HepG2 (cell line): ENCODE measurements around the gene LIME1. TPM values are rescaled to one million over a fixed set of nuclear protein-coding genes. Genes with fewer than 3 reads are reported as not detected.

Experiments
- ATAC-seq: fragments of 200-7000 bp; cut with Tn5 transposase; 3 replicates; pipeline ENCODE4 v1.9.1; 2020; ENCODE audit warnings: mild to moderate bottlenecking, moderate library complexity
- BruUV-seq: library from RNA; stranded (reverse); fragments of 400-500 nt; replicated peaks from 2 replicates; lab custom pipeline; 2021; lab: Mats Ljungman, UMichigan
- CTCF ChIA-PET: fragments of 300-600 bp; formaldehyde crosslinking; extraction: SDS; loops from one replicate; lab custom pipeline; 2021; ENCODE audit warnings: low total read pairs, inconsistent platforms, low intra/inter-chr PET ratio; lab: Yijun Ruan, JAX
- POLR2A ChIA-PET: fragments of 350-600 bp; sonication (Branson Sonifier 250); formaldehyde crosslinking; loops from one replicate; lab custom pipeline; 2020; ENCODE audit warnings: antibody characterized with exemption, inconsistent platforms; lab: Yijun Ruan, JAX
- DNase-seq: peaks from one replicate; pipeline ENCODE4 v3.0.0-alpha.2; 2015; ENCODE audit warnings: low spot score
- FAIRE-seq: peaks from 3 replicates; lab custom pipeline; 2011; peaks lifted over from hg19 to GRCh38; lab: Jason Lieb, UNC
- H2AFZ ChIP-seq: one replicate; pipeline ENCODE4 v1.6.1; 2011; ENCODE audit warnings: low read length, inconsistent platforms
- H3K27ac ChIP-seq: fragments of 300-600 bp; 3 replicates; pipeline ENCODE4 v1.8.0; 2011; ENCODE audit warnings: mixed run types, mild to moderate bottlenecking, mixed read lengths, low read length, inconsistent platforms; ENCODE audit not compliant: insufficient read depth; ENCODE audit errors: extremely low read length
- H3K27me3 ChIP-seq, 2 experiments: fragments of 200-600 bp in 1 of 2; 2 replicates in 1 of 2; 3 replicates in 1 of 2; pipeline versions ENCODE4 v1.6.0 to v1.8.0; 2011; ENCODE audit warnings: low read length in 2 of 2, mild to moderate bottlenecking in 2 of 2, moderate library complexity in 2 of 2, inconsistent platforms in 1 of 2; ENCODE audit not compliant: insufficient read depth in 2 of 2, control insufficient read depth in 1 of 2
- H3K36me3 ChIP-seq, 2 experiments: fragments of 200-600 bp in 1 of 2; replicated peaks in 1 of 2; 2 replicates in 1 of 2; 3 replicates in 1 of 2; pipeline versions ENCODE4 v1.5.1 to v1.8.0; 2011; ENCODE audit warnings: low read length in 2 of 2, inconsistent platforms in 1 of 2; ENCODE audit not compliant: insufficient read depth in 2 of 2, control insufficient read depth in 1 of 2
- H3K4me1 ChIP-seq: 2 replicates; pipeline ENCODE4 v1.5.1; 2012; ENCODE audit warnings: low read length, inconsistent platforms; ENCODE audit not compliant: insufficient read depth
- H3K4me2 ChIP-seq: 2 replicates; pipeline ENCODE4 v1.6.0; 2011; ENCODE audit warnings: low read depth, low read length, inconsistent platforms
- H3K4me3 ChIP-seq, 3 experiments: fragments of 200-600 bp in 1 of 3; sonication (generic), shearing (Covaris generic) in 1 of 3; replicated peaks in 1 of 3; 2 replicates each; pipeline ENCODE4 v1.5.1; 2011 to 2016; ENCODE audit warnings: low read length in 3 of 3, inconsistent platforms in 2 of 3, low read depth in 2 of 3, mild to moderate bottlenecking in 2 of 3, control low read depth in 1 of 3, mixed read lengths in 1 of 3; ENCODE audit not compliant: insufficient read depth in 1 of 3
- H3K79me2 ChIP-seq: one replicate; pipeline ENCODE4 v1.6.1; 2011; ENCODE audit warnings: low read length, inconsistent platforms; ENCODE audit not compliant: insufficient read depth
- H3K9ac ChIP-seq: 2 replicates; pipeline ENCODE4 v1.6.0; 2011; ENCODE audit warnings: mild to moderate bottlenecking, low read depth, low read length, inconsistent platforms; ENCODE audit not compliant: insufficient read depth
- H3K9me3 ChIP-seq: 2 replicates; pipeline ENCODE4 v1.5.1; 2012; ENCODE audit warnings: mild to moderate bottlenecking, low read length
- H4K20me1 ChIP-seq: 2 replicates; pipeline ENCODE4 v1.6.0; 2011; ENCODE audit warnings: inconsistent platforms, mild to moderate bottlenecking, low read length, moderate library complexity; ENCODE audit not compliant: insufficient read depth
- AGO1 ChIP-seq: fragments of 200-400 bp; formaldehyde crosslinking; IDR thresholded peaks from 2 replicates; pipeline ENCODE4 v1.6.1; 2017; ENCODE audit warnings: mild to moderate bottlenecking, low read depth, low read length, moderate library complexity; ENCODE audit not compliant: poor library complexity, severe bottlenecking
- AGO2 ChIP-seq: fragments of 200-400 bp; formaldehyde crosslinking; optimal IDR thresholded peaks from 2 replicates; pipeline ENCODE3; 2017; ENCODE audit warnings: mild to moderate bottlenecking, low read depth, low read length, moderate library complexity
- FOXK2 ChIP-seq: fragments of 450-650 bp; IDR thresholded peaks from 2 replicates; pipeline ENCODE4 v1.6.1; 2016
- HNRNPLL ChIP-seq: fragments of 200-400 bp; formaldehyde crosslinking; IDR thresholded peaks from 2 replicates; pipeline ENCODE4 v1.6.1; 2017; ENCODE audit warnings: mild to moderate bottlenecking, low read depth, low read length; ENCODE audit not compliant: poor library complexity, severe bottlenecking
- POLR2A ChIP-seq, 2 experiments: IDR thresholded peaks; 2 replicates each; pipeline ENCODE4 v1.6.1; 2011; ENCODE audit warnings: low read depth in 2 of 2, low read length in 2 of 2, mild to moderate bottlenecking in 1 of 2, moderate library complexity in 1 of 2; ENCODE audit not compliant: insufficient read depth in 1 of 2
- ZNF235 ChIP-seq: sonication (generic); formaldehyde crosslinking; IDR thresholded peaks from 2 replicates; pipeline ENCODE4 v1.8.1; 2023; ENCODE audit warnings: mild to moderate bottlenecking, missing genetic modification reagents, borderline replicate concordance
- ZNF567 ChIP-seq: sonication (generic); formaldehyde crosslinking; IDR thresholded peaks from 2 replicates; pipeline ENCODE4 v1.8.1; 2023; ENCODE audit warnings: mild to moderate bottlenecking, missing genetic modification reagents, borderline replicate concordance
- ZNF570 ChIP-seq: sonication (generic); formaldehyde crosslinking; IDR thresholded peaks from 2 replicates; pipeline ENCODE4 v1.4.0; 2020; ENCODE audit warnings: mild to moderate bottlenecking, missing genetic modification reagents, borderline replicate concordance
- WGBS: methylation state at CpG from one replicate; pipeline ENCODE4 v1.1.6; 2017; ENCODE audit warnings: low lambda C conversion rate; 5-methylcytosine and 5-hydroxymethylcytosine counted together
- in situ Hi-C: cut with HindIII; loops from 2 replicates; pipeline ENCODE4 v1.10.0; 2017; ENCODE audit warnings: low pct_unique_long_range_greater_than_20kb; ENCODE audit not compliant: extremely low pct_ligation_motif_present
- intact Hi-C: fragments of 100-400 bp; cut with micrococcal nuclease; formaldehyde crosslinking; loops from one replicate; pipeline ENCODE4 v1.10.0; 2022; ENCODE audit not compliant: unreplicated experiment
- polyA plus RNA-seq, 8 experiments: library from polyadenylated mRNA; depleted of rRNA in 3 of 8; stranded (reverse) in 7 of 8; unstranded in 1 of 8; fragments of >200 nt; fragmentation: Illumina TruSeq in 4 of 8; extraction: Trizol in 4 of 8; gene quantifications; 2 replicates each; pipeline versions ENCODE4 v1.2.1 to v1.2.3, GENCODE V29; 2011 to 2016; ENCODE audit warnings: low read depth in 4 of 8, missing spikeins in 1 of 8, mixed read lengths in 1 of 8; ENCODE audit not compliant: insufficient read depth in 1 of 8
- total RNA-seq, 5 experiments: library from RNA; depleted of rRNA; stranded (reverse); fragments of >200 nt; fragmentation: Illumina TruSeq; extraction: Trizol; gene quantifications; 2 replicates each; pipeline ENCODE4 v1.2.3, GENCODE V29; 2016; ENCODE audit warnings: low read depth in 1 of 5
- TF ChIP-seq, protein P1 (sequence below): sonication (generic); formaldehyde crosslinking; IDR thresholded peaks from 2 replicates; pipeline ENCODE4 v1.4.0; 2020; ENCODE audit warnings: missing genetic modification reagents

The LIME1 gene
- total and polyA plus RNA-seq, 2 of the 13 experiments (the other 11 are each of a cell fraction or from before 2014, with no cell fraction given): 13.0 to 61.5 TPM

DNA sequence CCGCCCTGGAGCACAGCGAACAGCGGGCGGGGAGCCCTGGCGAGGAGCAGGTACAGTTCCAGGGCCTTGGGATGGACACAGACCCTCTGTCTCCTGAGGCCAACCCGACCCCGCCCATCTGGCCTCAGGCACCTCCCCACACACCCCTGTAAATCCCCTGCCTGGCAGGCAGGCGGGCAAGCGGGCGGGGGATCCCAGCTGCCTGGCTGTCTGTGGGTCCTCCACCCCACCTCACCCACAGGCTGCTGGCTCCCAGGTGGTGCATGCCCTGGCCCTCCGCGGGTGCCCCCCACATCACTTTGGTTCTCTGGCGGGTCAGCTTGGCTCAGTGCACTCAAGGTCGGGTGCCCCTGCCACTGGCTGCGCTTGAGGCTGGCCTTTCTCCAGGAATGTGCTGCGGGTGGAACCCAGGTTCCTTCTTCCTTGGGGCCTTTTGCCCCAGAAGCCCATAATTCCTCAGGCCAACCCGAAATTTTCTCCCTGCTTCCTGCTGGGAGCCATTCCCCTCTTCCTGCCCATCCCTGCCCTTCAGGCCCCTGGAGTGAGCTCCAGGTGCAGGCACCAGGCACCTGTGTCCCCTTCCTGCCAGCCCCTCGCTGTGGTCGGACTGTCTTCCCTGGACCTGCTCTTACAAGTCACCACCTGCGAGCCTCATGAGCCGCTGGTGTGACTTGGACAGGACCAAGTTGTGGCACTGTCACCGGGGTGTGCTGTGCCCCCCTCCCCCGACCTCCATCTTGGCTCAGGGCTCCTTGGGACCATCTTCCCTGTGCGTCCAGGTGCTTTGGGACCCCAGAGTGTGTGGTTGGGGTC is 45.4 kb upstream of the LIME1 start:
- Histone ChIP-seq H3K4me3 (no peak overlapping the region), H4K20me1 (no peaks in the 10 kb centered on the region; the same call in 1 of the 2 replicates), H3K9ac (no peak overlapping the region), H2AFZ (no peak overlapping the region), H3K79me2 (no peaks in the 10 kb centered on the region), H3K36me3 (peaks cover 3 to 4% of the 10 kb centered on the region in 2 experiments; a peak in 3 of 5 replicates), H3K27ac (no peak overlapping the region), H3K4me2 (no peak overlapping the region), H3K27me3 (no peaks in the 10 kb centered on the region), H3K9me3 (no peaks in the 10 kb centered on the region), H3K4me1 (peaks cover 3% of the 10 kb centered on the region; the same call in 1 of the 2 replicates)
- no peak for ATAC-seq
- ChIA-PET POLR2A (no interaction called here), CTCF (no interaction called here)
- FAIRE-seq: no peak
- in situ Hi-C loops (no loop called here), intact Hi-C loops (no loop called here)
- DNase-seq: no peak
- 91% methylated on average over 19 of the region's 24 CpGs for WGBS
- BruUV-seq: no TSS peak
- TF ChIP-seq AGO1 (peak; percentile 93), POLR2A (IDR thresholded peaks at IDR 0.05; ENCODE audit: insufficient read depth in 1 of 2, low read depth in 2 of 2, low read length in 2 of 2) (peak in 1 of 2 experiments; percentile 11; a peak in 1 of 4 replicates), FOXK2 (no peak), ZNF235 (no peak), ZNF567 (CRISPR knock-in tag) (no peak), HNRNPLL (peak; percentile 23), AGO2 (peak; percentile 80), ZNF570 (CRISPR knock-in tag) (no peak)
- TF ChIP-seq, protein P1, sequence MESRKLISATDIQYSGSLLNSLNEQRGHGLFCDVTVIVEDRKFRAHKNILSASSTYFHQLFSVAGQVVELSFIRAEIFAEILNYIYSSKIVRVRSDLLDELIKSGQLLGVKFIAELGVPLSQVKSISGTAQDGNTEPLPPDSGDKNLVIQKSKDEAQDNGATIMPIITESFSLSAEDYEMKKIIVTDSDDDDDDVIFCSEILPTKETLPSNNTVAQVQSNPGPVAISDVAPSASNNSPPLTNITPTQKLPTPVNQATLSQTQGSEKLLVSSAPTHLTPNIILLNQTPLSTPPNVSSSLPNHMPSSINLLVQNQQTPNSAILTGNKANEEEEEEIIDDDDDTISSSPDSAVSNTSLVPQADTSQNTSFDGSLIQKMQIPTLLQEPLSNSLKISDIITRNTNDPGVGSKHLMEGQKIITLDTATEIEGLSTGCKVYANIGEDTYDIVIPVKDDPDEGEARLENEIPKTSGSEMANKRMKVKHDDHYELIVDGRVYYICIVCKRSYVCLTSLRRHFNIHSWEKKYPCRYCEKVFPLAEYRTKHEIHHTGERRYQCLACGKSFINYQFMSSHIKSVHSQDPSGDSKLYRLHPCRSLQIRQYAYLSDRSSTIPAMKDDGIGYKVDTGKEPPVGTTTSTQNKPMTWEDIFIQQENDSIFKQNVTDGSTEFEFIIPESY (CRISPR knock-in tag): peak; percentile 28; the same call in 1 of the 2 replicates
